Sigmoid colon (tissue), 4 donors: ENCODE results near the gene MMP2.

ENCODE experiments used
- EP300 ChIP-seq, 4 donors: sonication (generic); formaldehyde crosslinking; IDR thresholded peaks; one replicate each; pipeline ENCODE4 v1.6.1; 2017; ENCODE audit warnings: antibody characterized with exemption in 4 of 4
- POLR2A ChIP-seq, 2 donors: fragments of 450-650 bp; IDR thresholded peaks; one replicate each; pipeline ENCODE4 v1.6.1; 2016; ENCODE audit warnings: antibody characterized with exemption in 2 of 2, mild to moderate bottlenecking in 2 of 2, moderate library complexity in 2 of 2
- POLR2AphosphoS5 ChIP-seq, 4 donors: sonication (generic); formaldehyde crosslinking; IDR thresholded peaks; one replicate each; pipeline ENCODE4 v1.6.1; 2017; ENCODE audit warnings: antibody characterized with exemption in 4 of 4
- TF ChIP-seq, protein P1 (sequence below), 4 experiments: fragments of 450-650 bp in 3 of 4; fragments of 200-600 bp in 1 of 4; IDR thresholded peaks; one replicate each; pipeline ENCODE4 v1.5.1; 2016 to 2019; ENCODE audit warnings: antibody characterized with exemption in 4 of 4, mild to moderate bottlenecking in 3 of 4, moderate library complexity in 2 of 4

DNA sequence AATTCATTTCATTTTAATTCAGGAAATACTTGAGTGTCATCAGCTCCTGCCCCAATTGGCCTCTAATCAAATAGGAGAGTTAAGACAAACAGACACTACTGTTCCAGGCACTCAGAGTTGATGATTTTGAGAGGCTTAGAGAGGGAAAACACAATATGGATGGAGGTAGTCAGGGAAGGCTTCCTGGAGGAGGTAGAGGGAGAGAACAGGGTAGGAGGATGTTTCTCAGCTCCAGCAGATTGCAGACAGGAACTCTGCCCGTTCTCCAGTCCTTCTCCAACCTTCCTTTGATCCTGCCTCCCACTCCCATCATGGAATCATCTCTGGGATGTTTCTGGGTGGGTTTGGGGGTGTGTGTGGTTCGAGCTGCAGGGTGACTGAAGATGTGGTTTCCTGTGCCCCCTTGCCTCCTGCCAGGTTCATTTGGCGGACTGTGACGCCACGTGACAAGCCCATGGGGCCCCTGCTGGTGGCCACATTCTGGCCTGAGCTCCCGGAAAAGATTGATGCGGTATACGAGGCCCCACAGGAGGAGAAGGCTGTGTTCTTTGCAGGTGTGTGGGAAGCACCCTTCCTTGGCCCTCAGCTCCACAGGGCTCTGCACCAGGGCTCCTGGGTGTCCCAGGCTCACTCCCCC is 17.6 kb downstream of the MMP2 start:
- TF ChIP-seq, protein P1, sequence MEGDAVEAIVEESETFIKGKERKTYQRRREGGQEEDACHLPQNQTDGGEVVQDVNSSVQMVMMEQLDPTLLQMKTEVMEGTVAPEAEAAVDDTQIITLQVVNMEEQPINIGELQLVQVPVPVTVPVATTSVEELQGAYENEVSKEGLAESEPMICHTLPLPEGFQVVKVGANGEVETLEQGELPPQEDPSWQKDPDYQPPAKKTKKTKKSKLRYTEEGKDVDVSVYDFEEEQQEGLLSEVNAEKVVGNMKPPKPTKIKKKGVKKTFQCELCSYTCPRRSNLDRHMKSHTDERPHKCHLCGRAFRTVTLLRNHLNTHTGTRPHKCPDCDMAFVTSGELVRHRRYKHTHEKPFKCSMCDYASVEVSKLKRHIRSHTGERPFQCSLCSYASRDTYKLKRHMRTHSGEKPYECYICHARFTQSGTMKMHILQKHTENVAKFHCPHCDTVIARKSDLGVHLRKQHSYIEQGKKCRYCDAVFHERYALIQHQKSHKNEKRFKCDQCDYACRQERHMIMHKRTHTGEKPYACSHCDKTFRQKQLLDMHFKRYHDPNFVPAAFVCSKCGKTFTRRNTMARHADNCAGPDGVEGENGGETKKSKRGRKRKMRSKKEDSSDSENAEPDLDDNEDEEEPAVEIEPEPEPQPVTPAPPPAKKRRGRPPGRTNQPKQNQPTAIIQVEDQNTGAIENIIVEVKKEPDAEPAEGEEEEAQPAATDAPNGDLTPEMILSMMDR (IDR thresholded peaks at IDR 0.05): no peak
- TF ChIP-seq POLR2AphosphoS5 (IDR thresholded peaks at IDR 0.05) (no peak), POLR2A (IDR thresholded peaks at IDR 0.05) (no peak), EP300 (IDR thresholded peaks at IDR 0.05) (no peak)
